GM23338 (cell line): ENCODE results near the gene HNRNPK.

Source experiments
- CREB1 ChIP-seq: fragments of 250-450 bp; sonication (Bioruptor Pico); IDR thresholded peaks from 2 replicates; pipeline ENCODE4 v1.5.0; 2020; ENCODE audit warnings: low read depth, mild to moderate bottlenecking, moderate library complexity
- CTCF ChIP-seq, 2 experiments: fragments of 200-600 bp in 1 of 2; sonication (generic) in 1 of 2; conservative IDR thresholded peaks; 2 replicates each; pipeline versions ENCODE4 v1.5.1 to v1.6.1; 2016 to 2017; ENCODE audit warnings: antibody characterized with exemption in 2 of 2, low read depth in 2 of 2, mild to moderate bottlenecking in 2 of 2, moderate library complexity in 1 of 2
- ETS1 ChIP-seq: IDR thresholded peaks from 2 replicates; pipeline ENCODE4 v1.6.1; 2016; ENCODE audit warnings: antibody characterized with exemption
- EZH2 ChIP-seq: fragments of 200-600 bp; sonication (generic); IDR thresholded peaks from one replicate; pipeline ENCODE4 v1.8.0; 2017; ENCODE audit warnings: antibody characterized with exemption, mild to moderate bottlenecking, low read depth; ENCODE audit not compliant: unreplicated experiment
- EZH2phosphoT487 ChIP-seq: fragments of 200-600 bp; sonication (generic); IDR thresholded peaks from one replicate; pipeline ENCODE4 v1.8.1; 2018; ENCODE audit warnings: antibody characterized with exemption; ENCODE audit not compliant: unreplicated experiment
- JUNB ChIP-seq: IDR thresholded peaks from one replicate; pipeline ENCODE4 v1.6.1; 2016; ENCODE audit warnings: antibody characterized with exemption; ENCODE audit not compliant: unreplicated experiment
- NANOG ChIP-seq: IDR thresholded peaks from 2 replicates; pipeline ENCODE4 v1.6.1; 2016; ENCODE audit warnings: antibody characterized with exemption, borderline replicate concordance
- POLR2AphosphoS5 ChIP-seq: IDR thresholded peaks from 2 replicates; pipeline ENCODE4 v1.6.1; 2016; ENCODE audit warnings: antibody characterized with exemption, low read depth
- REST ChIP-seq: IDR thresholded peaks from one replicate; pipeline ENCODE4 v1.6.1; 2018; ENCODE audit warnings: antibody characterized with exemption; ENCODE audit not compliant: unreplicated experiment
- STAT1 ChIP-seq: IDR thresholded peaks from one replicate; pipeline ENCODE4 v1.6.1; 2016; ENCODE audit warnings: antibody characterized with exemption; ENCODE audit not compliant: unreplicated experiment
- ZNF114 ChIP-seq: fragments of 250-450 bp; sonication (Bioruptor Pico); IDR thresholded peaks from 2 replicates; pipeline ENCODE4 v1.5.0; 2020; ENCODE audit warnings: mild to moderate bottlenecking, moderate library complexity

- TF ChIP-seq CTCF (conservative IDR thresholded peaks at IDR 0.05; ENCODE audit: low read depth in 2 of 2) (no peak), POLR2AphosphoS5 (no peak), NANOG (no peak), REST (no peak), STAT1 (no peak), EZH2 (no peak), EZH2phosphoT487 (no peak), ETS1 (no peak), CREB1 (CRISPR knock-in tag) (no peak), JUNB (no peak), ZNF114 (CRISPR knock-in tag) (no peak)
Observed at GRCh38 chr9:83919111-83919510, 60.9 kb downstream of the HNRNPK start.
